Neural cell (in vitro differentiated cells): ENCODE results near the gene RBM10. TPM values are rescaled to one million over a fixed set of nuclear protein-coding genes. Genes with fewer than 3 reads are reported as not detected.

Experiments used
- H2AFZ ChIP-seq: fragments of 200-600, 300-800 bp; sonication (generic), shearing (Covaris generic); 2 replicates; pipeline ENCODE4 v1.6.0; 2014; ENCODE audit warnings: low read depth, mild to moderate bottlenecking, antibody characterized with exemption, low read length, moderate library complexity
- H3F3A ChIP-seq: fragments of 200-600 bp; shearing (Covaris generic); 2 replicates; pipeline ENCODE4 v1.6.1; 2016; ENCODE audit warnings: mild to moderate bottlenecking, moderate library complexity, mixed read lengths, antibody characterized with exemption, low read length; ENCODE audit not compliant: insufficient read depth, poor library complexity, severe bottlenecking
- H3K27ac ChIP-seq: fragments of 200-600, 300-800 bp; sonication (generic), shearing (Covaris generic); 2 replicates; pipeline ENCODE4 v1.5.1; 2014; ENCODE audit warnings: mild to moderate bottlenecking, low read length, moderate library complexity
- H3K27me3 ChIP-seq: fragments of 300-800, 200-600 bp; sonication (generic), shearing (Covaris generic); 2 replicates; pipeline ENCODE4 v1.6.0; 2014; ENCODE audit warnings: mild to moderate bottlenecking, low read depth, low read length, moderate library complexity; ENCODE audit not compliant: insufficient read depth
- H3K36me3 ChIP-seq: fragments of 300-800, 200-600 bp; sonication (generic), shearing (Covaris generic); 2 replicates; pipeline ENCODE4 v1.5.1; 2014; ENCODE audit warnings: mild to moderate bottlenecking, antibody characterized with exemption, low read length, moderate library complexity; ENCODE audit not compliant: insufficient read depth
- H3K4me2 ChIP-seq: fragments of 300-800, 200-600 bp; sonication (generic), shearing (Covaris generic); 2 replicates; pipeline ENCODE4 v1.6.0; 2014; ENCODE audit warnings: mild to moderate bottlenecking, low read length
- H3K4me3 ChIP-seq: fragments of 300-800, 200-600 bp; sonication (generic), shearing (Covaris generic); 2 replicates; pipeline ENCODE4 v1.5.1; 2014; ENCODE audit warnings: mild to moderate bottlenecking, low read length, moderate library complexity
- H3K79me2 ChIP-seq: fragments of 200-600 bp; shearing (Covaris generic); replicated peaks from 2 replicates; pipeline ENCODE4 v1.6.0; 2014; ENCODE audit warnings: mild to moderate bottlenecking, low read length, moderate library complexity; ENCODE audit not compliant: insufficient read depth
- H3K9ac ChIP-seq: fragments of 300-800, 200-600 bp; sonication (generic), shearing (Covaris generic); 2 replicates; pipeline ENCODE4 v1.6.1; 2016; ENCODE audit warnings: mild to moderate bottlenecking, low read length, mixed read lengths
- H3K9me2 ChIP-seq: fragments of 200-600 bp; shearing (Covaris generic); 2 replicates; pipeline ENCODE4 v1.6.1; 2016; ENCODE audit warnings: mild to moderate bottlenecking, low read length, mixed read lengths; ENCODE audit not compliant: insufficient read depth
- H3K9me3 ChIP-seq: fragments of 200-600, 300-800 bp; sonication (generic), shearing (Covaris generic); 2 replicates; pipeline ENCODE4 v1.6.1; 2016; ENCODE audit warnings: mild to moderate bottlenecking, mixed run types, low read length, moderate library complexity, mixed read lengths
- H4K20me1 ChIP-seq: fragments of 200-600 bp; shearing (Covaris generic); 2 replicates; pipeline ENCODE4 v1.6.1; 2016; ENCODE audit warnings: mild to moderate bottlenecking, mixed run types; ENCODE audit not compliant: insufficient read depth
- CTCF ChIP-seq: fragments of 450-650 bp; IDR thresholded peaks from 2 replicates; pipeline ENCODE4 v1.5.1; 2014; ENCODE audit warnings: antibody characterized with exemption, mild to moderate bottlenecking, moderate library complexity; ENCODE audit not compliant: poor library complexity, severe bottlenecking
- EP300 ChIP-seq: fragments of 450-650 bp; conservative IDR thresholded peaks from 2 replicates; pipeline ENCODE4 v1.6.1; 2014; ENCODE audit warnings: antibody characterized with exemption, mild to moderate bottlenecking, moderate library complexity; ENCODE audit not compliant: poor library complexity, severe bottlenecking
- EZH2 ChIP-seq: fragments of 200-600, 300-800 bp; shearing (Covaris generic), sonication (generic); IDR thresholded peaks from 2 replicates; pipeline ENCODE4 v1.6.1; 2014; ENCODE audit warnings: antibody characterized with exemption, low read length, borderline replicate concordance, mild to moderate bottlenecking; ENCODE audit not compliant: insufficient read depth, poor library complexity, severe bottlenecking
- MXI1 ChIP-seq: fragments of 450-650 bp; conservative IDR thresholded peaks from 2 replicates; pipeline ENCODE4 v1.6.1; 2014; ENCODE audit warnings: antibody characterized with exemption, mild to moderate bottlenecking; ENCODE audit not compliant: poor library complexity, severe bottlenecking
- POLR2AphosphoS5 ChIP-seq: IDR thresholded peaks from 2 replicates; pipeline ENCODE4 v1.6.1; 2012
- RAD21 ChIP-seq: fragments of 450-650 bp; conservative IDR thresholded peaks from 2 replicates; pipeline ENCODE4 v1.6.1; 2014; ENCODE audit warnings: antibody characterized with exemption, mild to moderate bottlenecking, moderate library complexity
- SMC3 ChIP-seq: fragments of 450-650 bp; conservative IDR thresholded peaks from 2 replicates; pipeline ENCODE4 v1.6.1; 2014; ENCODE audit warnings: antibody characterized with exemption, mild to moderate bottlenecking, moderate library complexity; ENCODE audit not compliant: poor library complexity
- TAF1 ChIP-seq: IDR thresholded peaks from 2 replicates; pipeline ENCODE4 v1.6.1; 2012; ENCODE audit warnings: low read depth
- polyA plus RNA-seq: library from polyadenylated mRNA; depleted of rRNA; stranded (reverse); fragments of >200 nt; gene quantifications from 2 replicates; pipeline ENCODE4 v1.2.3, GENCODE V29; 2014
- TF ChIP-seq, protein P1 (sequence below): IDR thresholded peaks from 2 replicates; pipeline ENCODE4 v1.6.1; 2012; ENCODE audit warnings: borderline replicate concordance

Gene RBM10
- polyA plus RNA-seq, 1 donor from 2014 or later: 53.1 TPM

DNA sequence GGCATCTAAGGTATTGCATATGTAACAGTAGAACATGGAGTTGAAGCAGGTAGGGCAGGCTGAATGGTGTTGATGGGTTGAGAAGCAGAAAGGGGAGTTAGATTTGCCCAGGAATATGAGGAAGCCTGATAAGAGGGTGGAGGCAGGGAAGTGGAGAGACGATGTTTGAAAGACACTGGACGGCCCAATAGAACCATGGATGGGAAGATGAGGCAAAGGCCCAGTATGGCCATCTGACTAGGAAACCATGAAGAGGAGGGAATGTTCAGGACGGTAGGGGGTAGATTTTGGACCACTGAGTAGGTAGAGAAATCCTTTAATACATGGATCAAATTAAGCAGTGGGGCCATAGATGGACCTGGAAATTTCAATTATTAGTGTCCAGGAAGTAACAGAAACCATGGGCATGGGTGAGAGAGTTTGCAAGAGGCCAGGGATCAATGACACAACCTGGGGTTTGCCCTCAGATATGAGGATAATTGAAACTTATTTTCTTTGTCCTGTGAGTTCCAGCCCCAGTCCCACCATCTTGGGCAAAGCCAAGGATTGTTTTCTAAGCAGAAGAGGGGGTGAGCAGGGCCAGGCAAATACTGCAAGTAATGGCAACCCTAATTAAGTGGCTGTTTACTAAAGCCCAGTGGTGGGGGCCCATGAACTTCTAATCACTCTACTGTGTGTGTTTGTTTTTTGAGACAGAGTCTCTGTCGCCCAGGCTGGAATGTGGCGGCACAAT, 85.3 kb downstream of the RBM10 start:
- Histone ChIP-seq H3K36me3 (no peaks in the 10 kb centered on the region), H3K79me2 (peaks cover 17% of the 10 kb centered on the region), H3K27me3 (no peaks in the 10 kb centered on the region), H3K9me3 (no peaks in the 10 kb centered on the region), H3K9ac (no peak overlapping the region), H3K27ac (no peak overlapping the region), H4K20me1 (no peaks in the 10 kb centered on the region), H2AFZ (no peak overlapping the region), H3F3A (no peaks in the 10 kb centered on the region), H3K4me2 (no peak overlapping the region), H3K4me3 (no peak overlapping the region), H3K9me2 (no peaks in the 10 kb centered on the region)
- TF ChIP-seq POLR2AphosphoS5: no peak
- TF ChIP-seq EP300: no peak
- TF ChIP-seq, protein P1, sequence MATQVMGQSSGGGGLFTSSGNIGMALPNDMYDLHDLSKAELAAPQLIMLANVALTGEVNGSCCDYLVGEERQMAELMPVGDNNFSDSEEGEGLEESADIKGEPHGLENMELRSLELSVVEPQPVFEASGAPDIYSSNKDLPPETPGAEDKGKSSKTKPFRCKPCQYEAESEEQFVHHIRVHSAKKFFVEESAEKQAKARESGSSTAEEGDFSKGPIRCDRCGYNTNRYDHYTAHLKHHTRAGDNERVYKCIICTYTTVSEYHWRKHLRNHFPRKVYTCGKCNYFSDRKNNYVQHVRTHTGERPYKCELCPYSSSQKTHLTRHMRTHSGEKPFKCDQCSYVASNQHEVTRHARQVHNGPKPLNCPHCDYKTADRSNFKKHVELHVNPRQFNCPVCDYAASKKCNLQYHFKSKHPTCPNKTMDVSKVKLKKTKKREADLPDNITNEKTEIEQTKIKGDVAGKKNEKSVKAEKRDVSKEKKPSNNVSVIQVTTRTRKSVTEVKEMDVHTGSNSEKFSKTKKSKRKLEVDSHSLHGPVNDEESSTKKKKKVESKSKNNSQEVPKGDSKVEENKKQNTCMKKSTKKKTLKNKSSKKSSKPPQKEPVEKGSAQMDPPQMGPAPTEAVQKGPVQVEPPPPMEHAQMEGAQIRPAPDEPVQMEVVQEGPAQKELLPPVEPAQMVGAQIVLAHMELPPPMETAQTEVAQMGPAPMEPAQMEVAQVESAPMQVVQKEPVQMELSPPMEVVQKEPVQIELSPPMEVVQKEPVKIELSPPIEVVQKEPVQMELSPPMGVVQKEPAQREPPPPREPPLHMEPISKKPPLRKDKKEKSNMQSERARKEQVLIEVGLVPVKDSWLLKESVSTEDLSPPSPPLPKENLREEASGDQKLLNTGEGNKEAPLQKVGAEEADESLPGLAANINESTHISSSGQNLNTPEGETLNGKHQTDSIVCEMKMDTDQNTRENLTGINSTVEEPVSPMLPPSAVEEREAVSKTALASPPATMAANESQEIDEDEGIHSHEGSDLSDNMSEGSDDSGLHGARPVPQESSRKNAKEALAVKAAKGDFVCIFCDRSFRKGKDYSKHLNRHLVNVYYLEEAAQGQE: no peak
- no peak for TF ChIP-seq MXI1
- TF ChIP-seq RAD21: no peak
- TF ChIP-seq TAF1: no peak
- no peak for TF ChIP-seq EZH2
- no peak for TF ChIP-seq SMC3
- TF ChIP-seq CTCF: no peak

DNA sequence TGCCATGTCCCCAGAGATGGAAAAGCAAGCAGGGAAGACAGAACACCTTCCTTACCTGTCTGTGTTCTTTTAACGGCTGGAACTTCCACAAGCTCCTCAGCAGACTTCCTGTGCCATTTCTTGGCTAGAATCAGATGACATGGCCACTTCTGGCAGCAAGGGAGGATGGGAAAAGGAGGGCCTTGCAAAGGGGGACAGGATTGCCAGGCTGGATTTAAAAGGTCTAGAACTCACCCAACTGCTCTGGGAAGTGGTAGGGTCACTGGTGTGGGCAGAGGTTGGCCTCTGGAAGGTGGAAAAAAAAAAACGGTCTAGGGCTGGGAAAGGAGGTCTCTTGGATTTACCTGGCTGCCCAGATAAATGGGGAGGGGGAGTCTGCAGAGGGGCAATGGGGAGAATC, 86.1 kb downstream of the RBM10 start:
- Histone ChIP-seq H3K36me3 (no peaks in the 10 kb centered on the region), H2AFZ (no peak overlapping the region), H3K9me2 (no peaks in the 10 kb centered on the region), H3K27me3 (no peaks in the 10 kb centered on the region), H3F3A (no peaks in the 10 kb centered on the region), H3K79me2 (peaks cover 25% of the 10 kb centered on the region), H3K4me2 (no peak overlapping the region), H3K4me3 (no peak overlapping the region), H4K20me1 (no peaks in the 10 kb centered on the region), H3K27ac (no peak overlapping the region), H3K9me3 (no peaks in the 10 kb centered on the region), H3K9ac (no peak overlapping the region)
- no peak for TF ChIP-seq RAD21
